Activated effector memory CD4-positive, alpha-beta T cell treated with anti-CD3 and anti-CD28 coated beads, Interleukin-2, amount 50 U/mL, for 16 hours (primary cell): ENCODE data around the gene SPANXN4.

Experiments used
- DNase-seq: peaks from one replicate; pipeline ENCODE4 v3.0.0-alpha.2; 2020

SPANXN4 gene, protein sequence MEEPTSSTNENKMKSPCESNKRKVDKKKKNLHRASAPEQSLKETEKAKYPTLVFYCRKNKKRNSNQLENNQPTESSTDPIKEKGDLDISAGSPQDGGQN

DNA sequence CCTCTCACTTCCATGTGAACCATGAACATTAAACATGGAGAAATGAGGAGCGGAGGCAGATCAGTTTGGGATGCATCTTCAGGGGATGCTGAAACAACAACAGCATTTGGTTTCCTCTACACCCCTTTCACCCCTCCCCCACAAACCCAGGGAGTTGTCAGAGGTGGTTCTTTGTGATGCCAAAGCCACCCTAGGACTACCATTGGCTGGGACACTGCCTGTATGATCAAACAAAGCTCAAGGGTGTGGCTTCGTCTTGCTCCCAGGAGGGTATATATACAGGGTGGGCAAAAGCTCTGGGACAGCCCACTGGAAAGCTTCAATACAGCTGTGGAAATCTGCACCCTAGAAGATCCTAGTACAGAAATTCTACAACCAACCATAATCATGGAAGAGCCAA, at the start of gene SPANXN4:
Gene SPANXN4, plus strand, starts transcription at position 301 of the 400 bp plus-strand sequence. Its CDS starts 87 bp downstream, at position 388.
- DNase-seq, result no peak

DNA sequence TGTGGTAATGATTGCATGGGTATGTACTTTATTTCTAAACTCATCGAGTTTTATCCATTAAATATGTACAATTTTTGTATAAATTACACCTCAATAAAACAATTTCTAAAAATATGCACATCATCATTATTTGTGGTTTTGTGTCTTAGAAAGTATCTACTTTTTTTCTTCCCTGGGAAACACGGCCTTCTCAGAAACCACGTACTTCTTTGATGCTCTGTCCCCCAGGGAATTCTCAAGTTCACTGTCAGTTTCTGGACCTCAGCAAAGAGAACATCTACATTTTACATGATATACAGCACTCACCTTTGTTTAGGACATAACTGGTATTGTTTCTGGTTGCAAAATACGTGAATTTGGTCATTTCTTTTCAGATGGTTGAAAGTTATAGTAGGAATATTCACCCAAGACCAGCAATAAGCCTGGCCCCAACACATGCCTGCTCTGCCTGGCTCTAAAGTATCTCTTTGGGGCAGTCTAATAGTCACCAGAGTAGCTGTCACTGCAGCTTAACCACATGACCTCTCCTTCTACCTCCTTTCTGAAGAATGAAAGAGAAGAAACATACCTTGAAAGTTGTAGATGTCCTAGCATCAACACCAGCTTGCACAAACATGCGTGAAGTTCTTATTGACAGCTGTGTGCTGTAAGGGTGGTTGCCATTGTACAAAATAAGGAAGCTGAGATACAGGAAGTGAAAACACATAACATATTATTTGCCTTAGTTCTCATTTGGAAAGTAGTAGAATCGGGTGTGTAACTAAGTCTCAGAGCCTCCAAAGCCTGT, 48.4 kb upstream of the SPANXN4 start:
- DNase-seq, result no peak

DNA sequence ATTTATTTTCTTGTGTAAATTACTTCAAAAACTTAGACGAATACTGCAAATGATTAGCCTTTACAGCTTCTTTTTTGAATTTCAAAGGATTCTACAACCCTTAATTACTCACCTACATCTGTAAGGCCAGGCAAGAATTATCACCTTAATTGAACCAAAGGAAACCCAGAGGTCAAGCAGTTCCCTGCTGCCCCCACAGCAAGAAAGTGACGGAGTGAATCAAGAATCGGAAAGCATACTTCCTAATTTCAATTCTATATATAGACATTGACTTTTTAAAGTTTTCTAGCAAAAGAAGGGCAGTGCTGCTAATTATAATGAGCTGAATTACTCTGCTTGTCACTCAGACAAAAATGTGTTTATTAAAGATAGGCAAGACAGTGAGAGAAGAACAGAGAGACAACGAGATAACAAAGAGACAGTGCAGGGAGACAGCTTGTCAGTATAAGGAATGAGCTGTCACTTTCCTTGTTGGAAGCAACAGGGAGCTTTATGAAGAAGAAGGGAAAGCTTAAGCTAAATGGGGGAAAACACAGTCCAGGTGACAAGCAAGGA, 47.5 kb upstream of the SPANXN4 start:
- no peak for DNase-seq

DNA sequence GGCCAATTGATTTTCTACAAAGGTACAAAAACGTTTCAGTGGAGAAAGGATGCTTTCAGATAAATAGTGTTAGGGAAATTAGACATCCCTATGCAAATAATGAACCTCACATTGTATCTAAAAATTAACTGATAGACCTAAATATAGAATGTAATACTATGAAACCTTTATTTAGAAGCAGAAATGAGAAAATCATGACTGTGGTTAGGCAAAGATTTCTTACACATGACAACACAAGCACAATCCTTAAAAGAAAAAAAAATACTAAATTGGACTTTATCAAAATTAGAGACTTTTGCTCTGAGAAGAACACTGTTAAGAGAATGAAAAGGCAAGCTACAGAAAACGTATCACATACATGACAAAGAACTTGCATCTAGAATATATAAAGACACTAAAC, 43.0 kb upstream of the SPANXN4 start:
- DNase-seq, result no peak

DNA sequence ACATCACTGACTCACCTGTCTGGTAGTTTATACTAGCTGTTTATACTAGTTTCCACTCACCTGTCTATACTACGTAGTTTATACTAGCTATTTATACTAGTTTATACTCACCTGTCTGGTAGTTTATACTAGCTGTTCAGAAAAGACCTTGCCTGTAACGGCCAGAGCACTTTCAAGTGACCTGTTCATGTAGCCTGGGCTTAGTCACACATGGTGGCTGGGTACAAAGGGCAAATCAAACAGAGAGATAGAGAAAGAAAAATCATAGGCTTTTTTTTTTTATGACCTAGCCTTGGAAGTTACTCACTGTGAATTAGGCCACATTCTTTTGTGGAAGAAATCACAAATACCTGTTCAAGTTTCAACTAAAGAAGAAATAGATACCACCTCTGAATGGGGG, 30.7 kb upstream of the SPANXN4 start:
- no peak for DNase-seq

DNA sequence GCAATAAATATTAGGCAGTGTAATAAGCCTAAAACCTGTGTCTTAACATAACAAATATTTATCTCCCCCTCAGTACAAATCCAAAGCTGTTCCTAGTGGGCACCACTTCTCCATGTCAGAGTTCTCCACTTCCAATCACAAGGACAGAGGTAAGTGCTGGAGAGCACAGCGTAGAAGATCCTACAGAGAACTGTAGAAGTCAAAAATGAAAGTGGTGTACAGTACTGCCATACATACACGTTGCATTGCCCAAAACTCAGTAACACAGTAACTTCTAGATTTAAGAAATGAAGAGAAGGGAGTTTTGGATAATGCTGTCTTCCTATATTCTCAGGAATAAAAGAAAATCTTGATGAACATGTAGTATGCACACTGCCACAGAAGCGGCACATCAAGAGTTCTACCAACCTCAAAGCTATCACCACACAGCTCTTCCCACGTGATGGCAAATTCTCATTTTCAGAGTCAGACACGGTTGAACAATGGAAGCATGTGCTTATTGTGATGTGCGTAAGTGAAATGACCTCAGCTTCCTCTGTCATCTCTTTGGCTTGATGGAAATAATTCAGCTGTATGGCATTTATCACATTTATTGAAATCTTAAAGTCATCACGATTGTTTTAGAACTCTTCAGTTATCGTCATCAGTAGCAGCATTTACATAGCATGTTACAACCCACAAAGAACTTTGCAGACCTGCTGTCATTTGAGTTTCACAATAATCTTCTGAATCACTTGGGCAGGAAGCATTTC, 27.1 kb upstream of the SPANXN4 start:
- no peak for DNase-seq

DNA sequence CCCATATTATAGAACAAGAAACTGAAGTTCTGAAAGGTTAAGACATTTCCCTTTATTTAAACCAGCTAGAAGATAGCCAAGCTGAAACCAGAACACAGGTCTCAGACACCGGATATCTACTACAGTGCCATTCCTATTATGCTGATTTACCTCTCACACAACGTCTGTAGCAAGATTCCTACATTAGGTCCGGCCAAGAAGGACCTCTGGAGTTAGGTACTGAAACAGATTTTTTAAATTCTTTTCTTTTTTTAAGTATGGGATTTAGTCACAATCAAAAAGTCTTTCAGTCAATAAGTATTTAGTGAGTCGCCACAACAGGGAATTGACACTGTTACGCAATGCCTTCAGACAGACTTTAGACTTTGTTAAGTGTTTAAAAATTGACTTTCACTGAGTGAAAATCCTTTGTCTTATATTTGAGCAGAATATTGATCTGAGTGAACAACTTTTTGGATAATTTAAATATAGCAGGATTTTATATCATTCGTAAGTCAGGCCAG, 26.5 kb upstream of the SPANXN4 start:
- DNase-seq, result no peak

DNA sequence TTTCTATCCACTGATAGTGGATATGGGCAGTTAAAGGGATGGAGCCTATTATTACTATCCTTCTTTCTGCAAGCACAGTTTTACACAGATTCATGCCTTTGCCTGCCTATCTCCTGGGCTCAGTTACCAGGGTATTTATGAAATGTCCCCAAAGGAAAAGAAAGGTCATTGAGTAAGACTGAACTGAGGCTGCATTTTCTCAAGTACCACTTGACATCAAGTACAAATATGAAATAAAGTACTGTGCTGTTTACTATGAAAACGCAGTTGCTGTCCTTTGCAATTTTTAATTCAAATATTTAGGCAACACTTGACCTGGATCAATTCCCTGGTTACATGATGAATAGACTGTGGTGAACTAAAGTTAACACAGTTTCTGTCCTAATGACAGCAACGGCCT, 23.5 kb upstream of the SPANXN4 start:
- DNase-seq, result no peak

DNA sequence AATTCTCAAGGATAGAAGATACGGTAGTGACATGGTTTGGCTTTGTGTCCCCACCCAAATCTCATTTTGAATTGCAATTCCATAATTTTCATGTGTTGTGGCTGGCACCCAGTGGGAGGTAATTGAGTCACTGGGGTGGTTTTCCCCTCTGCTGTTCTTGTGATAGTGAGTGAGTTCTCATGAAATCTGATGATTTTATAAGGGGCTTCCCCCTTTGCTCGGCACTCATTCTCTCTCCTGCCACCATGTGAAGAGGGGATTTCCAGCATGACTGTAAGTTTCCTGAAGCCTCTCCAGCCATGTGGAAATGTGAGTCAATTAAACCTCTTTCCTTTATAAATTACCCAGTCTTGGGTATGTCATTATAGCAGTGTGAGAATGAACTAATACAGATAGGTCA, 8.5 kb upstream of the SPANXN4 start:
- DNase-seq, result no peak

DNA sequence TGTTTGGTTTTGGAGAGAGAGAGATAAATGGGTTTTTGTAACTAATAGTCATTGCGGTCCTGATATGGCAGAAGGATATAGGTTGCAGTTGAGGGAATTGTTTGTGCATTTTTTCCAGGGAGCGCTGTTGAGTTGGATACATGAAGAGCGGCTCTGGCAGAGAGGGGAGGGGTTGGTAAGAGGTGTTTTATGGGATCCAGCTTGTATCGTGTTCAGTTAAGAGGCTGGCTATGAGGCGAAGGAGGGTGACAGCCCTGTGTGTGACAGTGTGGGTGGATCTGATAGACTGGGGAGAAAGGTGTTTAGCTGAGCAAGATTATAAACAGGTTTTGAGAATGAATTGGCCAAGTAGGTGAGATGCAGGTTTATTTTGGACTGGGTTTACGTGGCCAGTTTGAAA, 1.5 kb downstream of the SPANXN4 start:
- no peak for DNase-seq

DNA sequence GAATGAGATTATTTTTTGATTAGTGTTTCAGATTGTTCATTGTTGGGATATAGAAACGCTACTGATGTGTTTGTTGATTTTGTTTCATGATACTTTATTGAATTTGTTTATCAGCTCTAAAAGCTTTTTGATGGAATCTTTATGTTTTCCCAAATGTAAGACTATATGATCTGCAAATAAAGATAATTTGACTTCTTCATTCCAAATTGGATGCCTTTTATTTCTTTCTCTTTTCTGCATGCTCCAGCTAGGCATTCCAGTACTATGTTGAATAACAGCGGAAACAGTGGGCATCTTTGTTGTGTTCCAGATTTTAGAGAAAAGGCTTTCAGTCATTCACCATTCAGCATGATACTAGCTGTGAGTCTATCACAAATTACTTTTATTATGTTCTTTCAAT, 21.8 kb downstream of the SPANXN4 start:
- DNase-seq, result no peak

DNA sequence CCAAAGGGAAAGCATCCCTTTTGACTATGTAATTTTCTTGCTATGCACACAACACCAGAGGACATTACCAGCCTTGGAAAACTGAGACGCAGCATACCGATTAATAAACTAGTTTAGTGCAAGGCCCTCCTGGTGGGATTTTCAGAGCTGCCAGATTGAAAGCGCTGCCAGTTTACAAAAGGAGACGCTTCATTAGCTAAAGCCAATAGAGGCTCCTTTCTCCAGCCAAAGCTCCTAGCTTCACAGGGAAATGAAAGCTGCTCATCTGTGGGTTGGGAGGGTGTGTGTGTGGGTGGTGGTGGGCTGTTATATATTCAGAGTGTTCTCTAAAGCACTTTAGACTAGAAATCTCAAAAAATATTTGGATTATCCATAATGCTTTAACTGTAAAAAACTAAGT, 32.4 kb downstream of the SPANXN4 start:
- no peak for DNase-seq

DNA sequence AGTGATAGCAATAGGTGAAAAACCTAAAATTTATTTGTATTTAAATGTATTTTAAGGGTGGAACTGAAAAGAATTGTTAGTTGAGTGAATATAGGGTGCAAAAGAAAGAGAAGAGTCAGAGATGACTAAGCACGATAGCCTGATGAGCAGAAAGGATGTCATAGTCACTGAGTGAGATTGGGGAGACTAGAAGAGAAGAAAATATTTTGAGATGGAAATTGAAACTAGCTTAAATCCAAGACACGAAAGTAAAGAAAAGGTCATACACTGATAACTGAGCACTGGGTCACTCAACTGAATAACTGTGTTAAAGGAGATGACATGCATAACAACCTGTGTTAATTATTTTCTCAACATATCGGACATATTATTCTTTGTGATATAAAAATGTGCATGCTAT, 55.5 kb downstream of the SPANXN4 start:
- DNase-seq, result no peak

DNA sequence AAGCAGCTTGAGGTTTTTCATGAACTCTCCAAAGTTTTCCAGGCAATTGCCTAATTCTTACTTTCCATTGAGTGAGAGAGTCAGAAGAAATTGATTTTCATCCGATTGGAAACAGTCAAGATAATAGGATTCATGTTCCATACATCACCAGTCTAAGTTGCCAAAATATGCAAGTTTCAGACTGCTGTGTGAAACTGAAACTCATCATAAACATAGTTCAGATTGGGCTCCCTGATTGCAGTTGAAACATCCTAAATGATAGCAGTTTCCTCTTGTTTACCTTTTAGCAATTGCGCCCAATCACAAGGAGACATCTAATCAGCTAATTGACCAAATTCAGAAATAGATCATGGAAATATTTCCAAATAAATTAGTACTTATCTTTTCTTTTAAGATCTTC, 56.8 kb downstream of the SPANXN4 start:
- DNase-seq, result no peak
